GM12875 (cell line): ENCODE measurements around the gene CTU2.

Source experiments
- H3K4me3 ChIP-seq: one replicate; pipeline ENCODE4 v1.5.1; 2011; ENCODE audit warnings: low read depth, low read length, control low read depth
- CTCF ChIP-seq: IDR thresholded peaks from 2 replicates; pipeline ENCODE4 v1.5.1; 2011; ENCODE audit warnings: low read depth, mild to moderate bottlenecking, control low read depth, inconsistent platforms, low read length, moderate library complexity, borderline replicate concordance; ENCODE audit not compliant: insufficient read depth

CTU2 gene

GRCh38 chr16:88681084-88681680 is 25.1 kb upstream of the CTU2 start:
- TF ChIP-seq CTCF: peak; percentile 83
- H3K4me3 ChIP-seq: peak overlapping the region; percentile 34

DNA sequence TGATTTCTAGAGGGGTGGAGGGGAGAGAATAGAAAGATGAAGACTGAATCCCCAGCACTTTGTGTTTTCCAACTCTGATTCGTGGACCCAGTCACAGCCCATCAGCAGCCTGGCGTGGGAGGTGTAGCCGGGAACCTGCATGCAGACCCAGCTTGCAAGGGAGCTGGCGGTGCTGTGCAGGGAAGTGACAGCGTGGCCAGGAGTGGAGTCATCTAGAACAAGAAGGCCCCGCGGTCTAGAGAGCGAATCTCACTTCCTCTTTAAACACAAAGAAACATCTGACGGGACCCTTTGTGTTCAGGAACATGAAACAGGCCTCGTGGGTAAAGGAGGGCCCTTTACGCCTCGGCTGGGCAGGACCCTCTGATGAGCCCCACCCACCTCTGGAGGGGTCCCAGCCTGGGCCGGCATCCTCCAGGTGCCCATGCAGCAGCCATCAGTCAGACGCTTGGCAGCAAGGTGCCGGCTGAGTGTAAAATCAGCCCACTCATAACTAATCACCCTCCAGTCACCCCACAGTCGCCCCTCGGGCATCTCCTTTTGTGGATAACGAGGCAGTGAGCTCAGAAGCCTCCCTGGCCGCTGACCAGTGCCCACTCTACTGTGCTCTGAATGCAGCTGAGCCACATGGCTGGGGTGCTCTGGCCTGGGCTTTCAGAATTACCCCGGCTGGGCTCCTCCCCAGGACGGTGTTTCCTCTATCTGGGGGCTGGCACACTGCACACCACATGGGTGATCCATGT is 24.4 kb upstream of the CTU2 start:
- peak overlapping the region; percentile 35 for H3K4me3 ChIP-seq
- TF ChIP-seq CTCF: no peak

DNA sequence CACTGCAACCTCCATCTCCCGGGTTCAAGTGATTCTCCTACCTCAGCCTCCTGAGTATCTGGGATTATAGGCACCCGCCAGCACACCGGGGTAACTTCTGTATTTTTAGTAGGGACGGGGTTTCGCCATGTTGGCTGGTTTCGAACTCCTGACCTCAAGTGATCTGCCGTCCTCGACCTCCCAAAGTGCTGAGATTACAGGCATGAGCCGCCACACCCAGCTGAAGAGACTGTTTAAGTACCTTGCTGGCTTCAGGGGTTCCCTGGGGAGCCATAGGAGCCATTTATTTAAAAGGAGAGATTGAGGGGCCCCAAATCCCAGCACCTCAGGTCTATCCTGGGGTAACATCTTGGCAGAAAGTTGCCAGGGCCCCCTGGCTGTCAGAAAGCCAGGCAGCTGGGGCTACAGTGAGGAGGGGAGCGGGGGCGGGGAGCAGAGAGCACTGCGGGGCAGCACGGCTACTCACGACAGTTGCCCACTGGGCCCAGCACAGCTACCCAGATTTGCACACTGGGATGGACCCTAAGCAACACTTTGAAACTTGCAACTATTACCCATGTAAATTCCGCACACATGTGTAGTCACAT is 21.6 kb upstream of the CTU2 start:
- TF ChIP-seq CTCF: no peak
- H3K4me3 ChIP-seq: no peak overlapping the region

- peak; percentile 68 for TF ChIP-seq CTCF
- peak overlapping the region; percentile 65 for H3K4me3 ChIP-seq
These were observed 20.9 kb upstream of the CTU2 start for GRCh38 chr16:88685156-88686061.

DNA sequence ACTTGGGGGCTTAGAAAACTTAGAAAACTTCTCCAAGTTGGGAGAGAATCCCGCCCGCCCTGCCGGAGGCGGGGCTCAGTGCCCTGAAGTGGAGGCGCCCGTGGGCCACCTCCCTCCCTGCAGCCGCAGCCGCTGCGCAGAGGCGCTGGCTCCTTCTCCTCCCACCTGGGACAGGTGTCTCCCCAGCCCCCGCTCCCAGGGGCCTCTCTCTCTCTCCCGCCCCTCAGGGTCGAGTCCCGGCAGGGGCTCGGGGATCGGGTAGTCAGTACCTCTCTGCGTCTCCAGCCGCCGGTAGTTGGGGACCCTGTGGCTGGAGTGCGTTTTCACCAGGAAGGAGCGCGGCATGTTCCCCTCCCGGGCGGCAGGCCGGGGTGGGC is 20.3 kb upstream of the CTU2 start:
- H3K4me3 ChIP-seq: peak overlapping the region; percentile 65
- no peak for TF ChIP-seq CTCF

DNA sequence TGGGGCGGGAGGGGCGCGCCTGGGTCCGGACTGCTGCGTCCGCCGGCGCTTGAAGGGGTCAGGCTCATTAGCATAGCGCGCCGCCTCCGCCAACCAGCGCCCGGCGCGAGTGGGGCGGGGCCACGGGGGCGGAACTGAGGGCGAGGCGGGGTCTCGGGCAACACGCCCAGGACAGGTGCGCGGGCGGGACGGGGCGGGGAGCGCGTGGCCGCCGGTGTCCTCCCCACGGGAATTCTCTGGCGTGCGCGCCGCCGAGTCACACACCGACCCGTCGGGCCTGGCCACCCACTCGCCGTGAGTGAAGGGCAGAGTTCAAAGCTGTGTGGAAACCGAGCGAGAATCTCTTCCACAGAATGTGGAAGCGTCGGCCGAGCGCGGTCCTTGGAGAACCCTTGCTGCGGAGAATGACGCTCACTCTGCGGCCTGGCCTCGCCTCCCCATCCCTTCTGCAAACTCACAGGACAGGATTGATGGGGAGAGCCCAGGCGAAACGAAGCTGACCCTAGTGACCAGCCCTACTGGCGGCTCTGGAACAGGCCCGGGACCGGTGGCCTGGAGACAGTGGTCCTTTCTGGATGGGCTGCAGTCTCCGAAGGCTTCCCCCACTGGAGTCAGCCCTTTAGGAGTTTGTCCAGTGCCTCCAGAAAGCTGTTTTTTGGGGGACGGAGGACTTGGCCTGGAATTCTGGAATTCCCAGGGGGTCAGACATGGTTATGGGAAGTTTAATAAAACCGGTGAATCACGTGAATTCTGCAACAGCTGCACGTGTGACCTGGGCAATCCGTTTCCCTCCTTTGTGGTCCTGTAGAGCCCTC is 19.7 kb upstream of the CTU2 start, which contains the start of gene SNAI3:
Gene SNAI3 (minus strand): TSS at position 69 of the 815 bp plus-strand sequence. CDS start 101 bp downstream, outside the sequence.
- no peak for TF ChIP-seq CTCF

More for the DNA sequence above, 19.7 kb upstream of the CTU2 start, which contains the start of gene SNAI3:
- H3K4me3 ChIP-seq: peak within 1 kb of the TSS; percentile 65
